Sigmoid colon (tissue), 7 donors: ENCODE measurements around the gene C5. TPM values are rescaled to one million over a fixed set of nuclear protein-coding genes. Genes with fewer than 3 reads are reported as not detected.

Source experiments
- DNase-seq: peaks from one replicate; pipeline ENCODE4 v3.0.0-alpha.2; 2019
- H3K27ac ChIP-seq, 4 donors: fragments of 200-600 bp; sonication (generic); one replicate each; pipeline ENCODE4 v1.5.1; 2016 to 2019; ENCODE audit warnings: mild to moderate bottlenecking in 1 of 4
- H3K27me3 ChIP-seq, 3 donors: fragments of 200-600 bp; sonication (generic); one replicate each; pipeline ENCODE4 v1.5.1; 2019; ENCODE audit warnings: mild to moderate bottlenecking in 1 of 3
- H3K36me3 ChIP-seq, 4 donors: fragments of 200-600 bp; sonication (generic); one replicate each; pipeline ENCODE4 v1.5.1; 2016 to 2019
- H3K4me1 ChIP-seq, 4 donors: fragments of 200-600 bp; sonication (generic); one replicate each; pipeline ENCODE4 v1.5.1; 2017 to 2019
- H3K4me3 ChIP-seq, 4 donors: fragments of 200-600 bp; sonication (generic); one replicate each; pipeline ENCODE4 v1.5.1; 2017 to 2019; ENCODE audit warnings: mild to moderate bottlenecking in 2 of 4, moderate library complexity in 1 of 4
- H3K9me3 ChIP-seq, 4 donors: fragments of 200-600 bp in 3 of 4; sonication (generic) in 3 of 4; one replicate each; pipeline versions ENCODE4 v1.5.1 to v1.6.1; 2013 to 2019
- CTCF ChIP-seq, 4 experiments: fragments of 450-650 bp in 3 of 4; fragments of 200-600 bp in 1 of 4; IDR thresholded peaks; one replicate each; pipeline ENCODE4 v1.5.1; 2016 to 2019; ENCODE audit warnings: antibody characterized with exemption in 4 of 4, mild to moderate bottlenecking in 3 of 4, moderate library complexity in 2 of 4
- EP300 ChIP-seq, 4 donors: sonication (generic); formaldehyde crosslinking; IDR thresholded peaks; one replicate each; pipeline ENCODE4 v1.6.1; 2017; ENCODE audit warnings: antibody characterized with exemption in 4 of 4
- POLR2A ChIP-seq, 2 donors: fragments of 450-650 bp; IDR thresholded peaks; one replicate each; pipeline ENCODE4 v1.6.1; 2016; ENCODE audit warnings: antibody characterized with exemption in 2 of 2, mild to moderate bottlenecking in 2 of 2, moderate library complexity in 2 of 2
- POLR2AphosphoS5 ChIP-seq, 4 donors: sonication (generic); formaldehyde crosslinking; IDR thresholded peaks; one replicate each; pipeline ENCODE4 v1.6.1; 2017; ENCODE audit warnings: antibody characterized with exemption in 4 of 4
- WGBS, 2 donors: extraction: QIAGEN DNeasy Blood & Tissue Kit; methylation state at CpG; one replicate each; pipeline ENCODE4 v1.1.7; 2013; 5-methylcytosine and 5-hydroxymethylcytosine counted together
- intact Hi-C: fragments of 100-400 bp; cut with DNase I; formaldehyde crosslinking; loops from one replicate; pipeline ENCODE4 v1.15.1; 2023
- polyA plus RNA-seq, 3 donors: library from polyadenylated mRNA; stranded (reverse); fragments of 200-250 nt; gene quantifications; one replicate each; pipeline ENCODE4 v1.2.3, GENCODE V29; 2013
- total RNA-seq, 4 donors: library from RNA; depleted of rRNA; stranded (reverse); fragments of >200 nt; gene quantifications; one replicate each; pipeline ENCODE4 v1.1.0, GENCODE V29; 2016
- donor health status: healthy with polysubstance abuse.
- donor health status: Bipolar disorder and iron deficiency.
- donor health status: healthy.

Gene C5
- total and polyA plus RNA-seq, 7 donors = under 0.01 to 6.4 (median 4.6) TPM

- Histone ChIP-seq H3K9me3 (no peaks in the 10 kb centered on the region), H3K27ac (peak overlapping the region; percentile 58 to 78 (median 68)), H3K36me3 (peaks cover 0 to under 1% (median 0%) of the 10 kb centered on the region in 4 donors), H3K4me3 (no peak overlapping the region), H3K4me1 (peaks cover 0 to 44% (median 33%) of the 10 kb centered on the region in 4 donors), H3K27me3 (no peaks in the 10 kb centered on the region)
- peak; percentile 93 for DNase-seq
- 70 to 71% methylated on average over 3 of the region's 3 CpGs for WGBS, 2 donors
- TF ChIP-seq CTCF (IDR thresholded peaks at IDR 0.05) = no peak
- peak in 2 of 4 donors; percentile 27 to 80 for TF ChIP-seq EP300 (IDR thresholded peaks at IDR 0.05)
- TF ChIP-seq POLR2AphosphoS5 (IDR thresholded peaks at IDR 0.05) = peak; percentile 45 to 86 (median 74)
- intact Hi-C loops = no loop called here
These were observed 133.5 kb downstream of the C5 start for GRCh38 chr9:120916588-120916987.

GRCh38 chr9:120915854-120916470, 134.1 kb downstream of the C5 start:
- H3K9me3 ChIP-seq = no peaks in the 10 kb centered on the region
- intact Hi-C loops = no loop called here
- peaks cover 0 to 7% (median 2%) of the 10 kb centered on the region in 4 donors for H3K36me3 ChIP-seq
- H3K4me3 ChIP-seq = no peak overlapping the region
- peak overlapping the region; percentile 8 to 78 (median 63) for H3K27ac ChIP-seq
- H3K27me3 ChIP-seq = no peaks in the 10 kb centered on the region
- WGBS, 2 donors = 59 to 77% methylated on average over 5 of the region's 5 CpGs
- peaks cover 0 to 44% (median 33%) of the 10 kb centered on the region in 4 donors for H3K4me1 ChIP-seq
- TF ChIP-seq EP300 (IDR thresholded peaks at IDR 0.05) = no peak
- no peak for TF ChIP-seq POLR2AphosphoS5 (IDR thresholded peaks at IDR 0.05)
- no peak for TF ChIP-seq POLR2A (IDR thresholded peaks at IDR 0.05)
- TF ChIP-seq CTCF (IDR thresholded peaks at IDR 0.05) = no peak
- no peak for DNase-seq

GRCh38 chr9:120914953-120915352, 135.1 kb downstream of the C5 start:
- peak overlapping the region in 2 of 4 donors; percentile 35 to 50 for H3K27ac ChIP-seq
- no peak for DNase-seq
- intact Hi-C loops = no loop called here
- WGBS, 2 donors = 93% methylated on average over 6 of the region's 6 CpGs
- H3K36me3 ChIP-seq = peaks cover 0 to 10% (median 3%) of the 10 kb centered on the region in 4 donors
- H3K4me1 ChIP-seq = peaks cover 0 to 44% (median 27%) of the 10 kb centered on the region in 4 donors
- H3K27me3 ChIP-seq = no peaks in the 10 kb centered on the region
- H3K9me3 ChIP-seq = no peaks in the 10 kb centered on the region
- H3K4me3 ChIP-seq = no peak overlapping the region
- TF ChIP-seq EP300 (IDR thresholded peaks at IDR 0.05) (no peak), CTCF (IDR thresholded peaks at IDR 0.05) (no peak), POLR2A (IDR thresholded peaks at IDR 0.05) (no peak), POLR2AphosphoS5 (IDR thresholded peaks at IDR 0.05) (no peak)

- WGBS, 2 donors = 85 to 90% methylated on average over 3 of the region's 3 CpGs
- Histone ChIP-seq H3K36me3 (peaks cover 0 to 13% (median 3%) of the 10 kb centered on the region in 4 donors), H3K4me1 (peaks cover 0 to 39% (median 22%) of the 10 kb centered on the region in 4 donors), H3K4me3 (no peak overlapping the region), H3K27me3 (no peaks in the 10 kb centered on the region), H3K9me3 (no peaks in the 10 kb centered on the region), H3K27ac (peak overlapping the region in 2 of 4 donors; percentile 35 to 50)
- intact Hi-C loops = no loop called here
- TF ChIP-seq CTCF (IDR thresholded peaks at IDR 0.05) = no peak
- peak in 1 of 4 donors; percentile 14 for TF ChIP-seq POLR2AphosphoS5 (IDR thresholded peaks at IDR 0.05)
- DNase-seq = no peak
These were observed 135.7 kb downstream of the C5 start for GRCh38 chr9:120914396-120914795.
